Stimulated activated naive CD4-positive, alpha-beta T cell (primary cell): ENCODE data around the gene FBXW12.
"Not testable (repeated sequence)": the region's sequence is repeated elsewhere in the genome, so short reads cannot be mapped to it uniquely, and the experiment has no call there.

Experiments
- DNase-seq, 6 experiments: peaks; one replicate each; lab custom pipeline; 2025; lab: John Stamatoyannopoulos, UW

The FBXW12 gene, protein sequence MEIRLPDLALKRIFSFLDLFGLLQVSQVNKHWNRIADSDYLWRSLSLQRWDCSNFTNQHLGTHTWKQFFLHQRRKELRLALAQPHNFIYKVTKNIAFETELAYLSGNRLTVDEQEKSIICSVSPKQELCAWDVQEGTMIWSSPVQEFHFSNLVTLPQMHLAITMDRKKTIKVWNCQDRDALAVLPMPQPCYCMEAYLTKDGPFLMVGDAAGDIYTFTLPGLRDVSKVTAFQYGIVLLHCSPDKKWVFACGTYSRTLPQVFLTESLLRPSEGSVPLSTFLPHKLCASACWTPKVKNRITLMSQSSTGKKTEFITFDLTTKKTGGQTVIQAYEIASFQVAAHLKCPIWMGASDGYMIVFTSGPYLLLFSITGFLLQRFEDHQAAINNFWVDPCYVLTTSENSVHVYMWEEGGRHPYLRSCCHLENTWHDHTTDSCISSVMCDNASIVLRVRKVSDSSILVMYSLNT

DNA sequence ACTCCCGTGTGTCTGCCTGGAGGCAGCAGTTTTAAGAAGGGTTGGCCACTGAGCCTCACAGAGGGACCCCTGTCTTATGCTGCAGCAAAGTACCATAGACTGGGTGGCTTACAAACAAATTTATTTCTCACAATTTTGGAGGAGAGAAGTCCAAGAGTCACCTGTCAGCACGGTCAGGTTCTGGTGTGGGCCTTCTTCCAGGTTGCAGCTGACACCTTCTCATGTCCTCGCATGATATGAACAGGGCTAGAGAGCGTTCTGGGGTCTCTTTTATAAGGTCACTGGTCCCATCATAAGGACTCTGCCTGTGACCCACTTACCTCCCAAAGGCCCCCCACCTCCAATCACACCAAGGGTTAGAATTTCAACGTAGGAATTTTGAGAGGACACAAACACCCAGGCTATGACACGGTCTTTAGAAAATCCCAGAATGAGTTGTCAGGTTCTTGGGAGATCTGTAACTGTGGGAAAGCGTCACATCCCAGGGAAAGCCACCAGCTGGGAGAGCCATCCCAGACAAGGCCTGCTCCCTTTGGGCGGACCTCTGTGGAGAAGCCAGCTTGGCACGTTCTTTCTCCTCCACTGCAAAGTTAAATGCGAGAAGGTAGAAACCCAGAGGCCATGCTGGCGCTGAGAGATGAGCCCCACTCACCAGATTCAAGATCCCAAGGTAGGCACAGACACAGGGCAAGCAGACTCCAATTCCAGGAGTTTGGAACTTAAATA is at the start of gene FBXW12:
Gene FBXW12, plus strand, starts transcription at position 569 of the 726 bp plus-strand sequence. CDS start 549 bp downstream, outside the sequence.
- no peak for DNase-seq

DNA sequence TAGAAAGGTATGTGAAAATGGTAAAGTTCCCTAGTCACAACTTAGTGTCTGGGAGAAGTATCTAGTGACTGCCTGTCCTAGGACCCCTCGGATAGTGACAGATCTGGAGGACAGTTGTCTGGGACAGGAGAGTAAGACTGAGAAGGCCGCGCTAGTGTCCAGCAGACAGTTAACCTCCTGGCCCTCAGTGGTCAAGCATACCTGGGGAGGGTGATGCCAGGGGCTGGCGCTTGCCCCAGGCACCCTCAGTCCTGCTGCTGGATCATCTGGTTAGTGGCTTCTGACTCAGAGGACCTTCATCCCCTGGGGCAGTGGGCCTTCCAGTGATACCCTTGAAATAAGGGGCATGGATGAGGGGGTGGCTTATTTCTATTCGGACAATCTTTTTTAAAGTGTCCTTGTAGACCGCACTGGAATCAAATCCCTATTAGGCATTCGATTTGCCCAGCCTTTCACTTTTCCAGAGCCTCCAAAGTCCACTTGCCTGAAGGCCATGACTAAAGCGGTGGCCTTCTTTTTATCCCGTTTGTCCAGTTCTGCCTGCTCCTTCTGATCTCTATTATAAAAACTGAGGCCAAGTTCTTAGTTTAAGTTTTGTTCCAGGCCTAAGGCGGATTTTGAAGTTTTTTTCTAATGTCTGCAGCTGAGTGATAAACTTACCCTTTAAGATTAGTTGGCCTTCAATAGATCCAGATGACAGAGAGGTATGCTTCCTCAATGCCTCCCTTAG is 40.1 kb upstream of the FBXW12 start:
- DNase-seq: not testable (repeated sequence)

DNA sequence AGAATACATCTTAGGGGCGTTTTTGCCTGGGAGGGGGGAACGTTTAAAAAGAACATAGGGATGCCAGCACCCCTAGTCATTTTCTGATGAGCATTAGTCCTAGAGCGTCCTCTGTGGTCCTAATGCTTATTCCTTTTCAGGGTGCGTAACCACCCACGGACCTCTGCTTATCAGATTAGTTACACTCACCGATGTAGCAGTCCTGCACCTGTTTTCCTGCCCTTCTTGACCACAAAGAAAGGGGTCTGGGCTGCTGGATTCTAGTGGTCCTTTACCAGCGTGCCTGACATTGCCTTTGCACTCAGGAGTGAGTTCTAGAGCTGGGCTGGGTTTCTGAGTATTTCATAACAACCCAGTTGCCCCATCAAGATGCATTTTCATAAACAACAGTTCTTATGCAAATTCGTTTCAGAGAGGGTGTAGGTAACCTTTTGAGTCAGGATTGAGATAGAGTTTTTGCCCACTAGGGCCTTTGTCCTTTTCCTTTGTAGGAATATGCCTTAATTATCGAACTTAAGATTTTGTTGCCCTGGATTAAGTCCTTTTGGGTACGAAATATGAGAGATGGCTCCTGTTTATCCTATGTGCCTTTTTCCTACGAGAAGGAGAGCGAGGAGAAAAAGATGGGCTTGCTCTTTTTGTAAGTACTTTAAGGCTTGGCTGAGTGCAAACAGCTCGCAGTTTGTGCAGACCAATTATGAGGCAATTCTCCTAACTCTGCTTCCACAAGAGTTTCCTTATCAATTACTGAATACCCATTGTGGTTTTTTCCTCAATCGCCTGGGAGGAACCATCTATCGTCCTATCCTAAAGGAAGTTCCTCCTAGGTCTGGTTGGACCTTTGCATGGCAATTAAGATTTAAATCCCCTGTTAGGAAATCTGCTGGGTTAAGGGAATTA is 38.4 kb upstream of the FBXW12 start, which contains the start of gene SPINK8:
Gene SPINK8, minus strand, starts transcription at position 316 of the 900 bp plus-strand sequence. CDS start 5,320 bp downstream, outside the sequence.
- not testable (repeated sequence) for DNase-seq

DNA sequence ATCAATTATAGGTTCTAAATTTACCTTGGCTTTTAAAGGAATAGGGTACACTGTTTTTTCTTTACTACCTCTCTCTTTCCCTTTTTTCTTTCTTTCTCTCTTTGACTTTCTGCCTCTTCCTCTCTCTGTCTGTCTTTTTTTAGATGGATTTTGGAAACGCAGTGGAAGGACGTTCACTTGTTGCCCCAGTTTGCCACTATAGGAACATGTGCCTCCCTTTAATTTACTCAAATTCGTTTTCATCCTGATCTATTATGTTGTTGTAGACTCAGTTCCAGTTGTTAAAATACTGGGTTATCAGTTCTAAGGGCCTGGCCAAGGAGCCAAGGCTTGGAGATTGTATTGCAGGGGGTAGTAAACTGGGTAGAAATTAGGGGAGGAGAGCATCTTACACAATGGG is 37.4 kb upstream of the FBXW12 start:
- no peak for DNase-seq

DNA sequence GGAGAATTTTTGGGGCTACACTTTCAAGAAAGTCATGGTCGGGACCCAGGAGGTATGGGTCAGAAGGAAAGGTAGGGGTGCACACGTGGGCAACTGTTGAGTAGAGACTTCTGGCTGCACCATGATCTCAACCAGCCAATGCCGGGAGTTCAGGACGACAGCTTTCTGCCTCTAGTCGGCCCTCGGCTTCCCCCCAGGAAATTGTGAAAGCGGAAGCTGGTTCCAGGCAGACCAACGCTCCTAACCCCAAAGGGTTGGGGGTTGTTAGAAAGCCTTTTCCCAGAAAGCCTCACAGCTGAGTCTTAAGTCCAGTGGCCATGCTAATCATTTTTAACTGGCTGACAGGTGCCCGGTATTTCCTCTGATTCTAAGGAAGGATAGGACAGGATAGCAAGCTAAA is 36.7 kb upstream of the FBXW12 start:
- DNase-seq: not testable (repeated sequence)

DNA sequence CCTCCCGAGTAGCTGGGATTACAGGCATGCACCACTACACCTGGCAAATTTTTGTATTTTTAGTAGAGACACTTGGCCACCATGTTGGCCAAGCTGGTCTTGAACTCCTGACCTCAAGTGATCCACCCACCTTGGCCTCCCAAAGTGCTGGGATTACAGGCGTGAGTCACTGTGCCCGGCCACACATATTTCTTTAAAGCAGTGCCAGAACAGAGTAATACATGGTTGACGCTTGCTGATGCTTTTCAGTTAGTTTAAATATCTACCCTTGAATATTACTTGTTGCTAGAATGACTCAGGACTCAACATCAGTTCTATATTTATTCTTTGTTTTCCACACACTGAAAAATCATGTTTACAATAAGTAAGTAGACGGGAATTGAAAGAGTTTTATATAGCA is 34.5 kb upstream of the FBXW12 start:
- not testable (repeated sequence) for DNase-seq

DNA sequence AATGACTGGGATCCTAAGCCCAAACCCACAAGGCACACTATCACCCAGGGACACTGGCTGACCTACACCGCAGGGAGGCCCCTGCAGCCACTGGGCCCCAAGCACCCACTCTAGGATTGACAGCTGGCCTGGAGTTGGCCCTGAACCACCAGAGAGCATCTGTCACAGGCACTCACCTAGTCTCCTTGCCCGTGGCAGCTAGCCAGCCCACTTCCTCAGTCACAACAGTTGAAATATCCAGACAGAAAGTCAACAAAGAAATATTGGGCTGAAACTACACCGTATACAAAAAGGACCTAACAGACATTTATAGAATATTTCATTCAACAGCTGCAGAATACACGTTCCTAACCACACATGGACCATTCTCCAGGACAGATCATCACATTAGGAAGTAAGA is 33.4 kb upstream of the FBXW12 start:
- no peak for DNase-seq

DNA sequence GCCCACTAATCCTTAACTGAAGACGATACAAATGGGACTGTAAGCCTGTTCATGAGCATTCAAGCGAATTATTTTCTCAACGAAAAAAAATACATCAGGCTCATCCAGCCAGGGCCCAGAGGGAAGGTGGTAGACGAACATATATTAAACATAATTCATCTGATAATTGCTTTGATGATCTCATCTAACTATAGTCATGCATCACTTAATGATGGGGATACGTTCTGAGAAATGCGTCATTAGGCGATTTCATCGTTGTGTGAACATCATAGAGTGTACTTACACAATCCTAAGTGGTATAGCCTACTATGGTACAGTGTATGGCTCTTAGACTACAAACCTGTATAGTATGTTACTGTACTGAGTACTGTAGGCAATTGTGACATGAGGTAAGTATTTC is 28.6 kb upstream of the FBXW12 start:
- DNase-seq: no peak

DNA sequence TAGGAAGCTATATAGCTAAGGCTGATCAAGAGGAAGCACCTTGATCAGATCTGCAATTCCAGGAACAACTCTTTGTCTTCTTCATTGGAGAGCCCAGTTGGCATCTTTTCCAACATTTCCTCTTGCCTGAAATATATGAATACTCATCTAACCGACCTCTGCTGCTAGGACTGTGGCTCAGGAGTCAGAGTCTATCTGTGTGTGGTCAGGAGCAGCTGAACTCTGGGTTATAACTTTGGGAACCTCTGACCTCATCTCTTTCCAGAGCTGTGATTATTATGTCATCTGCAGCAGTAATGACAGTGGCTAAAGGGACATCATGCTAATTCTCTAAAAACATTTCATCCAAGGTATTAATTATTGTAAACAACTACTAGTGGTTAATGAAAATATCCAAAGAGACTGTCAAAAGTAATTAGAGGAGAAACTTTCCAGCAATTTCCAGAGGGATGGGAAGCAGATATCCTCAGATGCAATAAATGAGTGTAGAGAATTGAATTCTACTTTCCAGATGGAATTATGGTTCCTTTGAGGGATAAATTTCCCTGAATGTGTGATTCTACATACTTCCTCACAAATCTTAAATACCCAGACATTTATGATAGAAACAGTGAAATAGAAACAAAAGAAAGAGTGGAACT is 27.0 kb upstream of the FBXW12 start:
- DNase-seq: no peak

DNA sequence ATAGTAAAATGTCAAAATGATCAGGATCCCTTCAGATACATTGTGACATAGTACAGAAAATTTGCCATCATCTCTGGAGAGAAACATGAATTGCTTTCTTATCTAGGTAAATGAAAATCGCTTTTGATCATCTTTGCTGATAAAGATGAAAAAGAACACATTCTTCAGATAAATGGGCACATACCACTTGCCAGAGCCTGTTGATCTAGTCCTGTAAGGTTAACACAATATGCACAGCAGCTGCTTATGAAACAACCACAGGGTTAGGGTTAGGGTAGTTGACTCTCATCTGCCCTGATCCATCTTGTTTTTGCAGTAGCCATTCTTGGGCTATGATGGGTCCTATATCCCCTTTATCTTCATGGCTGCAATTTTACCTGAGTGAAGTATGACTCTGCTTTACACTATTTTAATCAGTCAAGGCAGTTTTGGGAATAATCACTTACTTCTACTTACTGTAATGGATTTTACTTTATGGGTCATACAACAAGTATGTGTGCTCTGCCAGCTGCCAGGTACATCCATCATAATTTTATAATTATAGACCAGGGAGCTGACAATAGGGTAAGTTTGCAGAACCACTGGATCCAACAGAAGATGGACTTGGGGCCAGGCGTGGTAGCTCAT is 26.0 kb upstream of the FBXW12 start:
- DNase-seq: no peak

DNA sequence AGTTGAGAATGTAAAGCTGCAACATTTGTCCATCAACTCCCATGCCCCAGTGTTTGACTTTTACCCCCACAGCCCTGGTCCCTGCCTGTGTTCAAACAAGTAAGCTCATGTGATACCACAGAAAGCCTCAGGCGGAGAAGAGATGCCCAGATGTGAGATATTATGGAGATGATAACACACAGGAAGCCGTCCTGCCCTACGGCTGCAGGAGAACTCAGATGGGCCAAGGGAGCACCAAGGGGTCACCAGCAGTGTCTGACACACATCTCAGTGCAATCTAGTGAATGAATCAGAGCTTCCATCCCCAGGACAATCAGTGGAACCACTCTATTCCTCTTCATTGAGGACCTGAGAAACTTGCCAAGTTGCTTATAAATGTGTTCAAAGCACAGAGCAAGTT is 24.5 kb upstream of the FBXW12 start:
- no peak for DNase-seq

DNA sequence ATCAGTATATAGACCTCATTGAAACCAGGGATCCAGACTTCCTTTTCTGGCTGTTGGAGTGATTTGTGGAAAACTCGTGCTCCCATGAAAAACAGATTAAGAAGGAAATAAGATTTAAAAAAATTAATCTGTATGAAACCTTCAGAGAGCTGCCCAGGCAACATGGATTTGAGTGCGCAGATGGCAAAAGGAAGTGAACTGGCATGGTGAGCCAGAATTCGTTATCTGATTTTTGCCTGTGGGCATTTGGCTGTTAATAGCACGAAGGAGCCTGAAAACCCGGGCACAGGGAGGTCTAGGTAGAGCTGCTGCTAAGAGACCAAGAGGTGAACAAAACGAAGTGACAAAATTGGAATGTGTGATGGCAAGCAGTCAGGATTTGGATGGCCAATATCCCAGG is 19.5 kb upstream of the FBXW12 start:
- no peak for DNase-seq

DNA sequence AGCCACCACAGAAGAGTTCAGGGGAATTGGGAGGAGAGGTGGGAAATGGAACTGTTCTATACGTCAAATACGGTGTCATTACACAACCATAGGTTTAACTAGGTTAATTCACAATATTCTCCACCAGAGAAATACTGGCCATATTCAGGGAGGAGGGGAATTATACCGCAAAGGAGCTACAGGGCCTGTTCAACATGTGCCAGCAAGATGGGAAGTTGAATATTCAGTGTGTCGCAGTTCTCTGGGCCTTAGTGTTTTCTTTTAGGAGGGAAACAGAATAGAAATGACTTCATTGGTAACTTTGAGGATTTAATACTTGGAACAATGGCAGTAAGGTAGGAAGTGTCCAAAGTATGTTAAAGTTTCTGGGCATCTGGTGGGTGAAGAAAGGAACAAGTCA is 18.0 kb upstream of the FBXW12 start:
- no peak for DNase-seq

DNA sequence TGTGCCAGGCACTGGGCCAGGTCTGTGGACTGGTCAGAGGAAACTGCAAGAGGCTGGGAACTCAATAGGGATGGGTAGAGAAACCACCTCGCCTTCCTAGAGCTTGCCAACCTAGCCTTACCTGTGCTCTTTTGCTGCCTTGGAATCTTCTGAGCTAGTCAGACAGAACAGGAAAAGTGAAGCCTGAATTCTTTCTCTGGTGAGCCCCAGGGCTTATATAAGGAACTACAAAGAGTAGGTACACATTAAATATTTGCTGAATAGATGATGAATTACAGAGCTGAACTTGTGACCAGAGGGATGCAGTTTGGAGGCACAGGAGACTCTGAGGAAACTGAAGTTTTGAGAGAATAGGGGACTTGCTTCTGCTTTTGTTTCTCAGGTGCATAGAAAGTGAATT is 15.6 kb upstream of the FBXW12 start:
- no peak for DNase-seq

DNA sequence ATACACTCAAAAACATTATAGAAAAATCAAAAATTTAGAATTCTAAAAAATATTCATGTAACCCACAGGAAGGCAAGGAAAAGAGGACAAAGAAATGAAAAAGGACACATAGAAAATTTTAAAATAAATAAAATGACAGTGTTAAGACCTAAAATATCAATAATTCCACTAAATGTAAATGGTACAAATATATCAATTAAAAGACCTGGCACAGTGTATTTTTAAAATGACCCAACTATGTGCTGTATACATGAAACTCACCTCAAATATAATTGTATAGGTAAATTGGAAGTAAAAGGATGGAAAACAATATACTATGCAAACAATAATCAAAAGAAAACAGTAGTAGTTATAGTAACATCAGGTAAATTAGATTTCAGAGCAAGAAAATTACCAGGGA is 10.1 kb upstream of the FBXW12 start:
- DNase-seq: no peak

DNA sequence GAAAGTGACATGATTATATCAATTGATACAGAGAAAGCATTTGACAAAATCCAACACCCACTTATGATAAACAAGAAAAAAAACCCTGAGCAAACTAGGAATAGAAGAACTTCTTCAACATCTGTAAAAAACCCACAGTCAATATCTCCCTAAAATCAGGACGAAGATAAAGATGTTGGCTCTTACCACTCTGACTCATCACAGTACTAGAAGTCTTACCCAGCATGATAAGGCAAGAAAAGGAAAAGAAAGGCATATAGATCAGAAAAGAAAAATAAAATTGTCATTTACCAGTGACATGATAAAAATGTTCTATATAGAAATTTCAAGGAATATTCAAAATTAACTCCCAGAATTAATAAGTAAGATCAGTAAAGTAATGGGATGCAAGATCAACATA is 7.2 kb upstream of the FBXW12 start:
- no peak for DNase-seq

DNA sequence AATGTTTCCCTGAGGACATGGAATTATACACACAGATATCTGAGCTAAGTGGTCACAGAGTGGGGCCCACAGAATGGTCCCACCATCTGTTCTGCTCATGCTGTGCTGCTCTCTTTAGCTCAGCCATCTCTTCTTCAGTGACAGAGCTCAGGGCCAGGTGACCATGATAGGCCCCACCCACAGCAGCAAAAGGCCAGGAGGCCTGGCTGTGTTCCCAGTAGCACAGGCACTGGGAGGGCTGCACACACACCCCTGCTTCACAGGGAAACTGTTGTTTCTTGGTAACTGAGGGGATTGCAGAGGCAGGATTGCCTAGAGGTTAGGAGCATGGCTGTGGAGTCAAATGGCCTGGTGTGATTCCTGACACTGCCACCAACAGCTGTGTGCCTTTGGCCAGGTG is 4.8 kb upstream of the FBXW12 start:
- no peak for DNase-seq

DNA sequence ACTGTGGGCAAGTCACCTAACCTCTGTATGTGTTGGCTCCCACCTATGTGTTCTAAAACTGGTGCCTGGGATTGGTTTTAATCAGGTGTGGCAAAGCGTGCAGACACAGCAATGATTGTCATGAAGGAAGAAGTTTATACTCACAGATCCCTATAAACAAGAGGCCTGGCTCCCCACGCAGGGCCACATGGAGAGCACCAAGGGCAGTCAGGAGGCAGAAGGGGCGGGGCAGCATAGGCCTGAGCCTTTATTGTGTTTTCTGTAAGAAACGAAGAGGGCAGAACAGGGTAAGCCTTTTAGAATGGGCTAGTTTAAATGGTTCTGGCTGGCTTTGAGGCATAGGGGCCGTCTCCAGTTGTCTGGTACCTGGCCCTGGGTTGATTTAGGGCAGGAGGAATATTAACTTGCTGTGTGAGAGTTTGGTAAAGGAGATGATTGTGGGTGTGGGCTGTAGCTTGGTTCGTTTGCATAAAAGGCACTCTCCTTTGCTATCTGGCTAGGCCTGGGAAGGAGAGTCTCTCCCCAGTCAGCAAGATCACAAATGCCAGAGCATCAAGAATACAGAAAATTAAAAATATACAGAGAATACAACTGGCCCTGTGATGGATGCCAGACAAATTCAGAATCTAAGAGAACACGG is 2.2 kb upstream of the FBXW12 start:
- no peak for DNase-seq

DNA sequence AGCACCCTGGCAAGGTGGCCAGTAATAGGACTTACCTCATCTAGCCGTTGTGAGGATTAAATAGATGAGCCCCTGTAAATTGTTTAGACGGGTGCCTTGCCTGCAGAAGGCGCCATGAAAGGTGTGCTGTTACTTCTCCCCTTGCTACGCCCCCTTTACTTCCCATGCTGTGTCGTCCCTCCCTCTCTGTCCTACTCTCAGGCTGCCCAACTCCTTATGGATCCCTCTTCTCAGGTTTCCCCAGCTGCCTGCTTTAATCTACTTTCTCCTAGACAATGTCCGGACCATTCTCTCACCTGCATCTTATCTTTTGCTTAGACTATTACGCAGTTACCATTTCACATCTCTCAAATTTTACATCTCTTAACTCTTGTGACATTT is 1.7 kb upstream of the FBXW12 start:
- no peak for DNase-seq

DNA sequence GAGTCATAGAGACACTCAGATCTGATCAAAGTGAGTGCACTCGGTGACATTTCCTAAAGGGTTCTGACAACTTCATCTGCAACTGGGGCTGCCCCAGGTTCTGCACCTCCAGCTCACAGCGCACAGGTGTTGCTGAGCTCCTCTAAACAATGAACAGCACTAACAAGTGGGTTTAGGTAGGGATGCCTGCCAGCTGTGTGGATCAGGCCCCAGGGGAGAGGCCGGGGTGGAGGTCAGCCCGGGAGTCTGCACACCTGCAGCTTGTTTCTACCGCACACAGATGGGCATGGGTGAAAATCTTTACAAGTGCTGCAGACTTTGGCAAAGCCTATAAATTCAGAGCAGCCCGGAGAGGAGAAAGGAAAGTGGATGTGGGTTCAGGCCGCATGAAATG is 355 bp downstream of the FBXW12 start:
- DNase-seq: no peak
